GM12801 (cell line): ENCODE results near the gene ARID4B.

Source experiments
- TF ChIP-seq, protein P1 (sequence below): IDR thresholded peaks from one replicate; pipeline ENCODE4 v1.5.1; 2011; ENCODE audit warnings: control low read depth; ENCODE audit not compliant: insufficient read length; ENCODE audit errors: extremely low read depth

ARID4B gene

DNA sequence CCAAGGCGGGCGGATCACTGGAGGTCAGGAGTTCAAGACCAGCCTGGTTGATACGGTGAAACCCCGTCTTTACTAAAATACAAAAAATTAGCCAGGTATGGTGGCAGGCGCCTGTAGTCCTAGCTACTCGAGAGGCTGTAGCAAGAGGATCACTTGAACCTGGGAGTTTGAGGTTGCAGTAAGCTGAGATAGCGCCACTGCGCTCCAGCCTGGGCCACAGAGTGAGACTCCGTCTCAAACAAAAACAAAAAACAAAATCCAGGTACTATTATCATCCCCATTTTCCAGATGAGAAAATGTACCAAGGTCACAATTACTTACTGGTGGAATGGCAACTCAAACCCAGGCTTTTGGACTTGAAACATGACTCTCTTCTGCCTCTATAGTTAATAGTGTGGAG, 203.9 kb downstream of the ARID4B start:
- TF ChIP-seq, protein P1, sequence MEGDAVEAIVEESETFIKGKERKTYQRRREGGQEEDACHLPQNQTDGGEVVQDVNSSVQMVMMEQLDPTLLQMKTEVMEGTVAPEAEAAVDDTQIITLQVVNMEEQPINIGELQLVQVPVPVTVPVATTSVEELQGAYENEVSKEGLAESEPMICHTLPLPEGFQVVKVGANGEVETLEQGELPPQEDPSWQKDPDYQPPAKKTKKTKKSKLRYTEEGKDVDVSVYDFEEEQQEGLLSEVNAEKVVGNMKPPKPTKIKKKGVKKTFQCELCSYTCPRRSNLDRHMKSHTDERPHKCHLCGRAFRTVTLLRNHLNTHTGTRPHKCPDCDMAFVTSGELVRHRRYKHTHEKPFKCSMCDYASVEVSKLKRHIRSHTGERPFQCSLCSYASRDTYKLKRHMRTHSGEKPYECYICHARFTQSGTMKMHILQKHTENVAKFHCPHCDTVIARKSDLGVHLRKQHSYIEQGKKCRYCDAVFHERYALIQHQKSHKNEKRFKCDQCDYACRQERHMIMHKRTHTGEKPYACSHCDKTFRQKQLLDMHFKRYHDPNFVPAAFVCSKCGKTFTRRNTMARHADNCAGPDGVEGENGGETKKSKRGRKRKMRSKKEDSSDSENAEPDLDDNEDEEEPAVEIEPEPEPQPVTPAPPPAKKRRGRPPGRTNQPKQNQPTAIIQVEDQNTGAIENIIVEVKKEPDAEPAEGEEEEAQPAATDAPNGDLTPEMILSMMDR = no peak

DNA sequence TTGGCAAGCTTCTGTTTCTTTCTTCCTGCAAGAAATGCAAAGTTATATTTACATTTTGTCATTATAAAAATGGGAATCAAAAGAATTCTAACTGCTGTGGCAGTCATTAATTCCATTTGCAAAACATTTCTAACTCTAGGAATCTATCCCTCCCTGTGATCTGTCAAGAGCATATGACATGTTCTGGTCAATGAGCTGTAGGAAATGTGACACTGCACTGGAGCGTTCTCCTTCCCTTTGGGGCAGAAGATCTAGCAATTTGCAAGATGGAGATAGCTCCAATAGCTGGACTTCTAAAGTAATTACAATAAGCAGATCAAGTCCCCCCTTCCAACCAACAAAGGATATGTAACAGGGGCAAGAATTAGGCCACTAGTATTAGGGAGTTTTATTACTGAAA, 205.6 kb downstream of the ARID4B start:
- TF ChIP-seq, protein P1 = no peak
